Fibroblast of lung (primary cell): ENCODE data around the gene TNIK. TPM values are rescaled to one million over a fixed set of nuclear protein-coding genes. Genes with fewer than 3 reads are reported as not detected.

ENCODE experiments used
- DNase-seq, 2 donors: peaks; one replicate each; pipeline versions ENCODE4 v3.0.0 to v3.0.0-alpha.2; 2010; ENCODE audit warnings: low read depth in 2 of 2
- H2AFZ ChIP-seq: 2 replicates; pipeline ENCODE4 v1.5.1; 2012; ENCODE audit warnings: low read length, control low read depth, inconsistent platforms
- H3K27ac ChIP-seq: 2 replicates; pipeline ENCODE4 v1.5.1; 2011; ENCODE audit warnings: low read length, control low read depth; ENCODE audit not compliant: insufficient read depth
- H3K27me3 ChIP-seq: 2 replicates; pipeline ENCODE4 v1.5.1; 2011; ENCODE audit warnings: mild to moderate bottlenecking, low read length; ENCODE audit not compliant: control insufficient read depth, insufficient read depth
- H3K36me3 ChIP-seq: 2 replicates; pipeline ENCODE4 v1.5.1; 2011; ENCODE audit warnings: low read length; ENCODE audit not compliant: control insufficient read depth, insufficient read depth
- H3K4me1 ChIP-seq: 2 replicates; pipeline ENCODE4 v1.5.1; 2011; ENCODE audit warnings: low read length; ENCODE audit not compliant: control insufficient read depth, insufficient read depth; ENCODE audit errors: extremely low read depth
- H3K4me2 ChIP-seq: 2 replicates; pipeline ENCODE4 v1.5.1; 2011; ENCODE audit warnings: low read length, control low read depth; ENCODE audit not compliant: insufficient read depth; ENCODE audit errors: extremely low read depth
- H3K4me3 ChIP-seq, 4 experiments: fragments of 200-600 bp in 1 of 4; sonication (generic) in 1 of 4; replicated peaks in 1 of 4; 2 replicates each; pipeline ENCODE4 v1.5.1; 2011 to 2016; ENCODE audit warnings: low read length in 4 of 4, low read depth in 3 of 4, mild to moderate bottlenecking in 3 of 4, control low read depth in 2 of 4, inconsistent platforms in 1 of 4, mixed read lengths in 1 of 4; ENCODE audit not compliant: insufficient read depth in 1 of 4; ENCODE audit errors: control extremely low read depth in 1 of 4
- H3K79me2 ChIP-seq: 2 replicates; pipeline ENCODE4 v1.5.1; 2012; ENCODE audit warnings: mild to moderate bottlenecking, low read length, inconsistent platforms; ENCODE audit not compliant: control insufficient read depth, insufficient read depth
- H3K9ac ChIP-seq: 2 replicates; pipeline ENCODE4 v1.5.1; 2011; ENCODE audit warnings: mild to moderate bottlenecking, low read length, control low read depth; ENCODE audit not compliant: insufficient read depth
- H3K9me3 ChIP-seq: 2 replicates; pipeline ENCODE4 v1.5.1; 2012; ENCODE audit warnings: low read depth, low read length; ENCODE audit not compliant: control insufficient read depth, insufficient read depth
- H4K20me1 ChIP-seq: 2 replicates; pipeline ENCODE4 v1.5.1; 2011; ENCODE audit warnings: low read length; ENCODE audit not compliant: control insufficient read depth, insufficient read depth; ENCODE audit errors: extremely low read depth
- EZH2 ChIP-seq: IDR thresholded peaks from 2 replicates; pipeline ENCODE4 v1.5.1; 2012; ENCODE audit warnings: low read length, control low read depth, mild to moderate bottlenecking; ENCODE audit errors: missing control alignments
- polyA plus RNA-seq, 2 donors: library from polyadenylated mRNA; depleted of rRNA in 1 of 2; stranded (reverse) in 1 of 2; unstranded in 1 of 2; fragments of >200 nt; gene quantifications; 2 replicates each; pipeline ENCODE4 v1.2.1, GENCODE V29; 2011 to 2012; ENCODE audit warnings: missing spikeins in 1 of 2
- total RNA-seq: library from RNA; depleted of rRNA; stranded (reverse); fragments of >200 nt; gene quantifications from 2 replicates; pipeline ENCODE4 v1.2.1, GENCODE V29; 2014
- TF ChIP-seq, protein P1 (sequence below), 2 donors: IDR thresholded peaks in 1 of 2; conservative IDR thresholded peaks in 1 of 2; 1 replicate in 1 of 2; 2 replicates in 1 of 2; pipeline ENCODE4 v1.5.1; 2011 to 2012; ENCODE audit warnings: low read length in 2 of 2, control low read depth in 1 of 2, inconsistent platforms in 1 of 2, low read depth in 1 of 2, mild to moderate bottlenecking in 1 of 2

TNIK gene
- total and polyA plus RNA-seq, 2 donors (not counting 1 experiment from before 2014, with no cell fraction given) = 13.8 to 39.3 TPM

DNA sequence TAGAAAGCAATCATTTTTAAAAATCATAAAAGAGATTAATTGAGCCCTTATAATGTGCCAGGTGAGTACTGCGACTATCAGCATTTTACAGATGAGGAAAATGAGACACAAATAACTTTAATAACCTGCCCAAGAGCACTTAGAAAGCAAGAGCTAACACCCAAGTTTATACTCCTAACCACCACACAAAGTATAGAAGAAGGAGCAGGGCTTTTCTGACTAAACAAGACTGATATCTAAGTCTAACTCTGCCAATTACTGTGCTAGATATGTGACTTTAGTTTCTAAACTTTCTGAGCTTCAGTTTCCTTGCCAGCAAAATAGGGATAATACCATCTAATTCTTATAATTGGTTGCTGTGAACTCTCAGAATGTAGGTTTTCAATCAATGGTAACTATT lies 47.7 kb downstream of the TNIK start:
- no peak overlapping the region for H3K4me2 ChIP-seq
- H2AFZ ChIP-seq = no peak overlapping the region
- no peaks in the 10 kb centered on the region for H4K20me1 ChIP-seq
- peaks cover 3% of the 10 kb centered on the region for H3K36me3 ChIP-seq
- H3K4me1 ChIP-seq = peaks cover 14% of the 10 kb centered on the region
- H3K9me3 ChIP-seq = no peaks in the 10 kb centered on the region
- no peak overlapping the region for H3K27ac ChIP-seq
- H3K4me3 ChIP-seq = no peak overlapping the region
- H3K79me2 ChIP-seq = peaks cover 6% of the 10 kb centered on the region
- TF ChIP-seq, protein P1, sequence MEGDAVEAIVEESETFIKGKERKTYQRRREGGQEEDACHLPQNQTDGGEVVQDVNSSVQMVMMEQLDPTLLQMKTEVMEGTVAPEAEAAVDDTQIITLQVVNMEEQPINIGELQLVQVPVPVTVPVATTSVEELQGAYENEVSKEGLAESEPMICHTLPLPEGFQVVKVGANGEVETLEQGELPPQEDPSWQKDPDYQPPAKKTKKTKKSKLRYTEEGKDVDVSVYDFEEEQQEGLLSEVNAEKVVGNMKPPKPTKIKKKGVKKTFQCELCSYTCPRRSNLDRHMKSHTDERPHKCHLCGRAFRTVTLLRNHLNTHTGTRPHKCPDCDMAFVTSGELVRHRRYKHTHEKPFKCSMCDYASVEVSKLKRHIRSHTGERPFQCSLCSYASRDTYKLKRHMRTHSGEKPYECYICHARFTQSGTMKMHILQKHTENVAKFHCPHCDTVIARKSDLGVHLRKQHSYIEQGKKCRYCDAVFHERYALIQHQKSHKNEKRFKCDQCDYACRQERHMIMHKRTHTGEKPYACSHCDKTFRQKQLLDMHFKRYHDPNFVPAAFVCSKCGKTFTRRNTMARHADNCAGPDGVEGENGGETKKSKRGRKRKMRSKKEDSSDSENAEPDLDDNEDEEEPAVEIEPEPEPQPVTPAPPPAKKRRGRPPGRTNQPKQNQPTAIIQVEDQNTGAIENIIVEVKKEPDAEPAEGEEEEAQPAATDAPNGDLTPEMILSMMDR (conservative IDR thresholded peaks at IDR 0.05 in 1 of 2, IDR thresholded peaks at IDR 0.05 in 1 of 2; ENCODE audit: low read depth in 1 of 2, low read length in 2 of 2) = no peak
- TF ChIP-seq EZH2 = no peak
- no peak for DNase-seq
- H3K27me3 ChIP-seq = no peaks in the 10 kb centered on the region
- no peak overlapping the region for H3K9ac ChIP-seq

GRCh38 chr3:171412054-171412453 lies 48.2 kb downstream of the TNIK start:
- H3K79me2 ChIP-seq = peaks cover 6% of the 10 kb centered on the region

DNA sequence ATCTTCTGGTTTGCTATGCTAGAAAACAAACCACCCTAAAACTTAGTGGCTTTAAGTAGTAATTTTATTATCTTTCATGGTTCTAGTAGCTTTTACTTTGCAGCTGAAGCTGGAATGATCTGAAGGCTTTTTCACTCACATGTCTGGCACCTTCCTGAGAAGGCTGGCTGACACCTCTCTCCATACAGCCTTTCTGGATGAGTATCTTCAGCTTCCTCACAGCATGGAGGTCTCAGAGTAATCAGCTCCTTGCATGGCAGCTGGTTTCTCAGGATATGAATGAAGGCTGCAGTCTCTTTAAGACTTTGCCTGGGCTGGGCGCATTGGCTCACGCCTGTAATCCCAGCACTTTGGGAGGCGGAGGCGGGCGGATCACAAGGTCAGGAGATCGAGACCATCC lies 50.0 kb downstream of the TNIK start:
- Histone ChIP-seq H4K20me1 (no peaks in the 10 kb centered on the region), H3K9me3 (no peaks in the 10 kb centered on the region), H3K4me2 (no peak overlapping the region), H3K4me3 (no peak overlapping the region), H2AFZ (no peak overlapping the region), H3K36me3 (peaks cover 3% of the 10 kb centered on the region), H3K9ac (no peak overlapping the region), H3K27ac (no peak overlapping the region), H3K4me1 (peaks cover 3% of the 10 kb centered on the region), H3K79me2 (peaks cover 11% of the 10 kb centered on the region), H3K27me3 (no peaks in the 10 kb centered on the region)
- no peak for DNase-seq
- TF ChIP-seq EZH2 = no peak
- TF ChIP-seq, protein P1 (conservative IDR thresholded peaks at IDR 0.05 in 1 of 2, IDR thresholded peaks at IDR 0.05 in 1 of 2; ENCODE audit: low read depth in 1 of 2, low read length in 2 of 2) = no peak

More at GRCh38 chr3:171412054-171412453, 48.2 kb downstream of the TNIK start:
- no peak overlapping the region for H3K4me3 ChIP-seq
- H3K27ac ChIP-seq = no peak overlapping the region
- H3K9me3 ChIP-seq = no peaks in the 10 kb centered on the region
- no peaks in the 10 kb centered on the region for H3K27me3 ChIP-seq
- TF ChIP-seq, protein P1 (conservative IDR thresholded peaks at IDR 0.05 in 1 of 2, IDR thresholded peaks at IDR 0.05 in 1 of 2; ENCODE audit: low read depth in 1 of 2, low read length in 2 of 2) = no peak
- TF ChIP-seq EZH2 = no peak
- H3K4me1 ChIP-seq = peaks cover 11% of the 10 kb centered on the region
- H3K36me3 ChIP-seq = peaks cover 3% of the 10 kb centered on the region
- no peak overlapping the region for H2AFZ ChIP-seq
- no peak for DNase-seq
- H3K9ac ChIP-seq = no peak overlapping the region
- no peak overlapping the region for H3K4me2 ChIP-seq
- H4K20me1 ChIP-seq = no peaks in the 10 kb centered on the region
